ENCODE measurements around the gene KRT76.

Gene KRT76

DNA sequence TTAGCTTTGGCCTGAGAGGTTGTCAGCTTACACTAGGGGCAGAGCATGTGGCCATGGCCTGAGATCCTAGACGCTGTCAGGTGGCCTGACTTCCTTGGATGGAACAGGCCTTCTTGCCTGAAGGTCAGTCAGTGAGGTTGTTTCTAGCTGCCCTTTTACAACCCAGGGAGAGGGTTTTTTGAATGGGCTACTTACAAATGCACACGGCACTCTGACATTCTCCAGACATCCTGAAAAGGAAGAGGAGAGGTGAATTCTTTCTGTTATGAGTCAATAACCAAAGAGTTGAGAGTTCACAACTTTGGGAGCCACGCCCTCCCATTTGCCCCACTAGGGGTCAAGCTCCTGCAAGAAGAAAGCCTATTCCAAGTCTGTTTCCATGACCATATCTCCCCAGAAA is 7.8 kb downstream of the KRT76 start:
- TF ChIP-seq CTCF (IDR thresholded peaks at IDR 0.05) = no peak
- H3K9me3 Mint-ChIP-seq = no peaks in the 10 kb centered on the region
- DNase-seq = no peak
- no peak overlapping the region for H3K4me3 Mint-ChIP-seq
- peaks cover 12% of the 10 kb centered on the region for H3K27me3 Mint-ChIP-seq (ENCODE audit: low read depth, poor library complexity)
- H3K4me1 Mint-ChIP-seq = peaks cover 29% of the 10 kb centered on the region
- no peak overlapping the region for H3K27ac Mint-ChIP-seq
- H3K36me3 Mint-ChIP-seq (ENCODE audit: low read depth) = no peaks in the 10 kb centered on the region

GRCh38 chr12:52768479-52769200 is 8.5 kb downstream of the KRT76 start:
- H3K4me3 Mint-ChIP-seq = no peak overlapping the region
- DNase-seq = no peak
- H3K27me3 Mint-ChIP-seq (ENCODE audit: low read depth, poor library complexity) = peaks cover 10% of the 10 kb centered on the region
- no peak for TF ChIP-seq CTCF (IDR thresholded peaks at IDR 0.05)
- H3K27ac Mint-ChIP-seq = no peak overlapping the region
- H3K4me1 Mint-ChIP-seq = peaks cover 29% of the 10 kb centered on the region
- no peaks in the 10 kb centered on the region for H3K9me3 Mint-ChIP-seq
- no peaks in the 10 kb centered on the region for H3K36me3 Mint-ChIP-seq (ENCODE audit: low read depth)

- no peak for TF ChIP-seq CTCF (IDR thresholded peaks at IDR 0.05)
- Mint-ChIP-seq H3K27ac (peak overlapping the region; percentile 20), H3K27me3 (ENCODE audit: low read depth, poor library complexity) (peaks cover 6% of the 10 kb centered on the region), H3K36me3 (ENCODE audit: low read depth) (no peaks in the 10 kb centered on the region), H3K4me1 (peaks cover 29% of the 10 kb centered on the region), H3K9me3 (peaks cover 9% of the 10 kb centered on the region), H3K4me3 (no peak overlapping the region)
- no peak for DNase-seq
Observed at GRCh38 chr12:52767427-52767826, 9.7 kb downstream of the KRT76 start.

GRCh38 chr12:52767020-52767379 is 10.1 kb downstream of the KRT76 start:
- Mint-ChIP-seq H3K27ac (no peak overlapping the region), H3K4me3 (no peak overlapping the region), H3K27me3 (ENCODE audit: low read depth, poor library complexity) (peaks cover 6% of the 10 kb centered on the region), H3K36me3 (ENCODE audit: low read depth) (no peaks in the 10 kb centered on the region), H3K9me3 (peaks cover 13% of the 10 kb centered on the region), H3K4me1 (peaks cover 29% of the 10 kb centered on the region)
- no peak for TF ChIP-seq CTCF (IDR thresholded peaks at IDR 0.05)
- DNase-seq = no peak

DNA sequence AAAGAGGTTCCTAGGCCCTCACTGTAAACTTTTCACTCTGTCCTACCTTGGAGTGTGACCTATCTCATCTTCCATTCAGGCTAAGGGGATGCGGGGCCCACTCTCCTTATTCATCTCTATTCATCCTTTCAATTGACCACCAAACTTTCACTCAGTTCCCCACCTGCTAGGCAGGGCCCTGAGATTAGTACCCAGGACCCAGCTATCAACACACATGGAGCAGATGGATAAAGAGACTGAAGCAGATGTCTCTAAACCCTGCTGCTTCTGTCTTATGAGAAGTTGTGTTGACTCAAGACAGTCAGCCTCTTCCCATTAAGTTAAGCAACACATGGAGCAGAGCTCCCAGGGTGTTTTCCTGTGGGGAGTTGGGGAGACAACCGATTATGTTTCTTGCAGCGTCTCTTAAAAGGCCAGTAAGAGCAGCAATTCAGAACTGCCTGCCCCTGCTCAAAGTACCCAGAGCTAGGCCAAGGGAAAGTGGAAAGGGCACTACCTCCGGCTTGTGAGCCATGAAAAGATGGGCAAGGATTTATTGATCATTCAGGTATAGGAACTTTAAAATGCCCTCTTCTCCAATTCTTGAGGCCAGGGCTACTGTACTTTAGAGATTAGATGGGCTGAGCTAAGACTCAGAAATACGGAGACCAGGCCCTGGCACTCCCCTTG is 10.7 kb downstream of the KRT76 start:
- Mint-ChIP-seq H3K36me3 (ENCODE audit: low read depth) (no peaks in the 10 kb centered on the region), H3K27me3 (ENCODE audit: low read depth, poor library complexity) (peaks cover 6% of the 10 kb centered on the region), H3K27ac (peak overlapping the region; percentile 95), H3K9me3 (peaks cover 18% of the 10 kb centered on the region), H3K4me1 (peaks cover 29% of the 10 kb centered on the region), H3K4me3 (peak overlapping the region; percentile 6)
- no peak for DNase-seq
- TF ChIP-seq CTCF (IDR thresholded peaks at IDR 0.05) = no peak

DNA sequence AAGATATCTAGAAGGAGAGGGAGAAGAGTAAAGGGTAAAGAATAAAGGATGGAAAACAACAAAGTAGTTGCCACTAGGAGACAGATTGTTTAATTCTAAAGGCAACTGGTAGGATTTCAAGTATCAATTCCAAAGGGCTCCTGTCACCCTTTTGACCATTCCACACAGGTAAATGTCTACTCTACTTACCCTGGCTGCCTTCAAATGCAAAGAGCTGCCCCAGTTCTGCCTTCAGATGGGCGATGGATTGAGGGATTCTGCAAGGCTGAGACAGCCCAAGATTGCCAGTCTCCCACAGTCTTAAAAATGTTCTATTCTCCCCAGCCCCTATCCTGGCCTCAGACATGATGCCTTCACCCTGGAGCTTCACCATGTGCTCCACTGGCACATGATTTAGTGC is 11.4 kb downstream of the KRT76 start:
- Mint-ChIP-seq H3K4me3 (no peak overlapping the region), H3K4me1 (peaks cover 29% of the 10 kb centered on the region), H3K27ac (peak overlapping the region; percentile 95), H3K36me3 (ENCODE audit: low read depth) (no peaks in the 10 kb centered on the region), H3K27me3 (ENCODE audit: low read depth, poor library complexity) (peaks cover 6% of the 10 kb centered on the region), H3K9me3 (peaks cover 26% of the 10 kb centered on the region)
- TF ChIP-seq CTCF (IDR thresholded peaks at IDR 0.05) = no peak
- no peak for DNase-seq
